RCC 7860 (cell line): ENCODE data around the gene CEP128.

Experiments
- DNase-seq: peaks from one replicate; pipeline ENCODE4 v3.0.0-alpha.2; 2015; ENCODE audit warnings: low spot score
- FAIRE-seq: peaks from 2 replicates; lab custom pipeline; 2012; peaks lifted over from hg19 to GRCh38; lab: Jason Lieb, UNC

The CEP128 gene

GRCh38 chr14:80692903-80693302 lies 248.6 kb downstream of the CEP128 start:
- FAIRE-seq, result no peak
- no peak for DNase-seq

- no peak for FAIRE-seq
Observed at GRCh38 chr14:80681651-80682050, 259.9 kb downstream of the CEP128 start.

GRCh38 chr14:80679273-80679672 lies 262.3 kb downstream of the CEP128 start:
- no peak for FAIRE-seq
- DNase-seq, result no peak

More at GRCh38 chr14:80681651-80682050, 259.9 kb downstream of the CEP128 start:
- DNase-seq, result no peak

- DNase-seq (no peak), FAIRE-seq (no peak)
Observed at GRCh38 chr14:80678436-80678835, 263.1 kb downstream of the CEP128 start.

GRCh38 chr14:80669426-80669825 lies 272.1 kb downstream of the CEP128 start:
- DNase-seq (no peak), FAIRE-seq (no peak)

- DNase-seq (no peak), FAIRE-seq (no peak)
Observed at GRCh38 chr14:80664576-80664975, 277.0 kb downstream of the CEP128 start.

- no peak for FAIRE-seq
- no peak for DNase-seq
Observed at GRCh38 chr14:80663541-80663940, 278.0 kb downstream of the CEP128 start.

GRCh38 chr14:80659783-80660182 lies 281.8 kb downstream of the CEP128 start:
- DNase-seq (no peak), FAIRE-seq (no peak)

- FAIRE-seq, result no peak
Observed at GRCh38 chr14:80658733-80659132, 282.8 kb downstream of the CEP128 start.

GRCh38 chr14:80658155-80658554 lies 283.4 kb downstream of the CEP128 start:
- FAIRE-seq (no peak), DNase-seq (no peak)

More at GRCh38 chr14:80658733-80659132, 282.8 kb downstream of the CEP128 start:
- DNase-seq, result no peak

- DNase-seq (peak; percentile 20), FAIRE-seq (no peak)
Observed at GRCh38 chr14:80653956-80654355, 287.6 kb downstream of the CEP128 start.

GRCh38 chr14:80645667-80646413 lies 295.7 kb downstream of the CEP128 start:
- no peak for FAIRE-seq

GRCh38 chr14:80644826-80645225 lies 296.7 kb downstream of the CEP128 start:
- FAIRE-seq (no peak), DNase-seq (no peak)

More at GRCh38 chr14:80645667-80646413, 295.7 kb downstream of the CEP128 start:
- DNase-seq, result no peak

GRCh38 chr14:80638620-80639515 lies 302.7 kb downstream of the CEP128 start:
- FAIRE-seq, result no peak
- DNase-seq, result peak; percentile 57

GRCh38 chr14:80637756-80638619 lies 303.6 kb downstream of the CEP128 start:
- no peak for DNase-seq
- no peak for FAIRE-seq

- no peak for DNase-seq
- FAIRE-seq, result no peak
Observed at GRCh38 chr14:80636071-80636470, 305.5 kb downstream of the CEP128 start.

- FAIRE-seq (no peak), DNase-seq (no peak)
Observed at GRCh38 chr14:80634106-80634758, 307.3 kb downstream of the CEP128 start.

- DNase-seq, result no peak
- no peak for FAIRE-seq
Observed at GRCh38 chr14:80629606-80630005, 311.9 kb downstream of the CEP128 start.

- DNase-seq (no peak), FAIRE-seq (no peak)
Observed at GRCh38 chr14:80628547-80628946, 313.0 kb downstream of the CEP128 start.

GRCh38 chr14:80627745-80628144 lies 313.8 kb downstream of the CEP128 start:
- FAIRE-seq (no peak), DNase-seq (no peak)
